ENCODE results near the gene SIM2.

Gene SIM2

DNA sequence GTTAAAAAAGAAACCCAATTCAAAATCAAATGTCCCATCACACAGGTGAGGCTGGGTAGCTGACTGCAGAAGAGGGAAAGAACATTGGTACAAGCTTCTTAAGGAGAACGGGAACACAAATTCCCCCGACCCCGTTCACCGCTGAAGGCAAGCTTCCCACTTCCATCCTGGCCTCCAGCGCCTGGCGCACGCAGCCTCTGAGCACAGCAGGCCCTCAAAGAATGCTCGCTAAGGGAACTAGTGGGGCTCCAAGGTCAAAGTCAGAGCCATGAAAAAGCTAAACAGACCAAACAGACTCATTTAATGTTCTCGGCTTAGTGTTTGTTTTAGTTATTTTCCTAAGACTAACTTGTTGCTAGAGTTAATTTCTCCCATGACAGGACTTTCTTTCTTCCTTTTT is 63.7 kb downstream of the SIM2 start:
- no peak for TF ChIP-seq SIN3A (IDR thresholded peaks at IDR 0.05; ENCODE audit: borderline replicate concordance, insufficient read depth, low read length)
- TF ChIP-seq, protein P1, sequence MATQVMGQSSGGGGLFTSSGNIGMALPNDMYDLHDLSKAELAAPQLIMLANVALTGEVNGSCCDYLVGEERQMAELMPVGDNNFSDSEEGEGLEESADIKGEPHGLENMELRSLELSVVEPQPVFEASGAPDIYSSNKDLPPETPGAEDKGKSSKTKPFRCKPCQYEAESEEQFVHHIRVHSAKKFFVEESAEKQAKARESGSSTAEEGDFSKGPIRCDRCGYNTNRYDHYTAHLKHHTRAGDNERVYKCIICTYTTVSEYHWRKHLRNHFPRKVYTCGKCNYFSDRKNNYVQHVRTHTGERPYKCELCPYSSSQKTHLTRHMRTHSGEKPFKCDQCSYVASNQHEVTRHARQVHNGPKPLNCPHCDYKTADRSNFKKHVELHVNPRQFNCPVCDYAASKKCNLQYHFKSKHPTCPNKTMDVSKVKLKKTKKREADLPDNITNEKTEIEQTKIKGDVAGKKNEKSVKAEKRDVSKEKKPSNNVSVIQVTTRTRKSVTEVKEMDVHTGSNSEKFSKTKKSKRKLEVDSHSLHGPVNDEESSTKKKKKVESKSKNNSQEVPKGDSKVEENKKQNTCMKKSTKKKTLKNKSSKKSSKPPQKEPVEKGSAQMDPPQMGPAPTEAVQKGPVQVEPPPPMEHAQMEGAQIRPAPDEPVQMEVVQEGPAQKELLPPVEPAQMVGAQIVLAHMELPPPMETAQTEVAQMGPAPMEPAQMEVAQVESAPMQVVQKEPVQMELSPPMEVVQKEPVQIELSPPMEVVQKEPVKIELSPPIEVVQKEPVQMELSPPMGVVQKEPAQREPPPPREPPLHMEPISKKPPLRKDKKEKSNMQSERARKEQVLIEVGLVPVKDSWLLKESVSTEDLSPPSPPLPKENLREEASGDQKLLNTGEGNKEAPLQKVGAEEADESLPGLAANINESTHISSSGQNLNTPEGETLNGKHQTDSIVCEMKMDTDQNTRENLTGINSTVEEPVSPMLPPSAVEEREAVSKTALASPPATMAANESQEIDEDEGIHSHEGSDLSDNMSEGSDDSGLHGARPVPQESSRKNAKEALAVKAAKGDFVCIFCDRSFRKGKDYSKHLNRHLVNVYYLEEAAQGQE (IDR thresholded peaks at IDR 0.05; ENCODE audit: insufficient read depth in 1 of 2, low read depth in 2 of 2, low read length in 2 of 2), result no peak
- no peak for TF ChIP-seq POLR2AphosphoS5 (IDR thresholded peaks at IDR 0.05; ENCODE audit: low read depth, low read length)
- no peak for TF ChIP-seq FOXP2 (optimal IDR thresholded peaks at IDR 0.05; ENCODE audit: borderline replicate concordance, extremely low read depth, extremely low read length, insufficient read depth)

DNA sequence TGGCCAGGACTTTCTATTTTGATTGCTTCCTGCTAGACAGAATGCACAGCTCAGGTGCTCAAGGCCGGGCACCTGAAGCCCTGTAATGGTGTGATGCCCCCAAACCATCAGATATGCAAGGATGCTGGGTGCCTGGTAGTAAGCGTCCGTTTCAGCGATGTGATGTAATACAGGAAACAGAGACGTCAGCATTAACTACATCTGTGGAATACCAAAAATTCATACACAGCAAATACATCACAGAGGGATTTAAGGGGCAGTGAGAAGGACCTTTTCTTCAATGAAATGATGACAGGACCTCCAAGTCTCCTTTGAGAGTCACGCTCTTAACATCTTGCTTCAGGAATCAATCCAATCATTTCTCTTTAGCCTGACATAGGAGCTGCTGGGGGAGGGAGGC is 64.4 kb downstream of the SIM2 start:
- TF ChIP-seq, protein P1 (IDR thresholded peaks at IDR 0.05; ENCODE audit: insufficient read depth in 1 of 2, low read depth in 2 of 2, low read length in 2 of 2), result no peak

DNA sequence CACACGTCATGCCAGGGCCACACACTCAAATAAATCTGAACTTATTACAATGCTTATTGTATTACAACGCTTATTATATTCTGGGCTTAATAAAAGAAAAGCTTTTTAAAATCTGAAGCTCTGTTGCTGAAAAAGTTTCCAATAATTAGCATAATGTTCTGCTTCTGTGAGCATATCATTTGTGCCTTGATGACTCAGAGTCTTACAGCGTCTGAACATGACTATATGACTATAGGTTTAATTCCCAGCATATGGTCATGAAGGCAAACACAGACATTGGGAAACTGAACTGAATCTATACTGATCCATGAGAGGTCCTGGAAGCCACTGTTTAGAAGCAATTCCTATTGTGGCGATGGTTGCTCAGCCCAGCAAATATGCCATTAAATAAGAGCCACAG is 66.3 kb downstream of the SIM2 start:
- TF ChIP-seq POLR2AphosphoS5 (IDR thresholded peaks at IDR 0.05; ENCODE audit: low read depth, low read length), result no peak
- TF ChIP-seq TAF1 (IDR thresholded peaks at IDR 0.05; ENCODE audit: borderline replicate concordance, insufficient read depth, low read length), result no peak
- TF ChIP-seq FOXP2 (optimal IDR thresholded peaks at IDR 0.05; ENCODE audit: borderline replicate concordance, extremely low read depth, extremely low read length, insufficient read depth), result no peak
- TF ChIP-seq SIN3A (IDR thresholded peaks at IDR 0.05; ENCODE audit: borderline replicate concordance, insufficient read depth, low read length), result no peak
- TF ChIP-seq, protein P1 (IDR thresholded peaks at IDR 0.05; ENCODE audit: insufficient read depth in 1 of 2, low read depth in 2 of 2, low read length in 2 of 2), result no peak

DNA sequence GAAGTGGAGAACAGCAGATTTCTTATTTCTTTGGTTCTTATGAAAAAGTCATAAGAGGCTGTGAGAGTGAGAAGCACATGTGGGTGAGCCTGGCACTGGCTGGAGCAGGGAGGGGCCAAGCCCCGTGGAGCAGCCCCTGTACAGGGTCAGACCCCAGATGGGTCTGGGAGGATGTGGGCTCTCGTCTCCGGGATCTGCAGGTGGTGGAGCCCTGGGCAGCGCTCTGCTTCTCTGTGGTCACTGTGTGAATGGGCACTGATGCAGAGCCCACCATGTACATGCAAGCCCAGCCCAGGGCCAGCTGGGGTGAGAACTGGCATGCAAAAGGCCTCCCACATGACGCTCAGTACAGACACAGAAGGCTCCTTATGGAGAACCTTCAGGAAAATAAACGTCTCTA is 67.6 kb downstream of the SIM2 start:
- TF ChIP-seq FOXP2 (optimal IDR thresholded peaks at IDR 0.05; ENCODE audit: borderline replicate concordance, extremely low read depth, extremely low read length, insufficient read depth) (no peak), TAF1 (IDR thresholded peaks at IDR 0.05; ENCODE audit: borderline replicate concordance, insufficient read depth, low read length) (no peak), POLR2AphosphoS5 (IDR thresholded peaks at IDR 0.05; ENCODE audit: low read depth, low read length) (no peak), SIN3A (IDR thresholded peaks at IDR 0.05; ENCODE audit: borderline replicate concordance, insufficient read depth, low read length) (no peak)
- TF ChIP-seq, protein P1 (IDR thresholded peaks at IDR 0.05; ENCODE audit: insufficient read depth in 1 of 2, low read depth in 2 of 2, low read length in 2 of 2), result no peak

DNA sequence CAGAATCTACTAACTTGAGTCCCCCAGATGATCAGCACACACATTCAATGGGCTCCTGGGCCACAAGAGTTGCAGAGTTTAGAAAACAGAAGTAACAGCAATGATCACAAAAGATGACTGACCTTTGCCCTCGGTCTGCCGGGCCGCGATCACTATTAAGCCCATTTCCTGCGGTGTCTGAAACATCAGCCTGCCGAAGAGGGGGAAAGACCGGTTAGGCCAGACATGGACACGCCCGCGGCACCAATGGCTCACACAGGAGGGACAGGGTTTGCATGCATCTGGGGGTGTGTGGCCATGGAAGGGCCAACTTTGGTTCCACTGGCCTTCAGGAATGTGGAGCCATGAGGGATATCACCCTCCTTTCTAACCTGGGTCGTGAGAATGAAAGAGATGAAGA is 68.2 kb downstream of the SIM2 start:
- TF ChIP-seq, protein P1 (IDR thresholded peaks at IDR 0.05; ENCODE audit: insufficient read depth in 1 of 2, low read depth in 2 of 2, low read length in 2 of 2), result no peak
- no peak for TF ChIP-seq POLR2AphosphoS5 (IDR thresholded peaks at IDR 0.05; ENCODE audit: low read depth, low read length)
- no peak for TF ChIP-seq TAF1 (IDR thresholded peaks at IDR 0.05; ENCODE audit: borderline replicate concordance, insufficient read depth, low read length)
- TF ChIP-seq FOXP2 (optimal IDR thresholded peaks at IDR 0.05; ENCODE audit: borderline replicate concordance, extremely low read depth, extremely low read length, insufficient read depth), result no peak
- no peak for TF ChIP-seq SIN3A (IDR thresholded peaks at IDR 0.05; ENCODE audit: borderline replicate concordance, insufficient read depth, low read length)

Measured in PFSK-1 (cell line).